Ishikawa (cell line): ENCODE measurements around the gene PPP6R3.

ENCODE experiments used
- CEBPB ChIP-seq: IDR thresholded peaks from 2 replicates; pipeline ENCODE4 v1.6.1; 2012
- CREB1 ChIP-seq: IDR thresholded peaks from 2 replicates; pipeline ENCODE4 v1.6.1; 2012; ENCODE audit warnings: low read depth
- EP300 ChIP-seq: IDR thresholded peaks from 2 replicates; pipeline ENCODE4 v1.6.1; 2012; ENCODE audit warnings: borderline replicate concordance
- FOXM1 ChIP-seq: IDR thresholded peaks from 2 replicates; pipeline ENCODE4 v1.6.1; 2012; ENCODE audit warnings: low read depth, borderline replicate concordance
- RAD21 ChIP-seq: IDR thresholded peaks from 2 replicates; pipeline ENCODE4 v1.6.1; 2012; ENCODE audit warnings: low read depth
- REST ChIP-seq: IDR thresholded peaks from 2 replicates; pipeline ENCODE4 v1.6.1; 2012; ENCODE audit warnings: low read depth, mild to moderate bottlenecking
- TAF1 ChIP-seq: IDR thresholded peaks from 2 replicates; pipeline ENCODE4 v1.6.1; 2012; ENCODE audit warnings: low read depth, mild to moderate bottlenecking
- TCF12 ChIP-seq: IDR thresholded peaks from 2 replicates; pipeline ENCODE4 v1.6.1; 2012; ENCODE audit warnings: low read depth
- TEAD4 ChIP-seq: IDR thresholded peaks from 2 replicates; pipeline ENCODE4 v1.6.1; 2012
- USF1 ChIP-seq: IDR thresholded peaks from 2 replicates; pipeline ENCODE4 v1.6.1; 2012
- ZBTB7A ChIP-seq: IDR thresholded peaks from 2 replicates; pipeline ENCODE4 v1.6.1; 2012; ENCODE audit warnings: low read depth
- TF ChIP-seq, protein P1 (sequence below): IDR thresholded peaks from 2 replicates; pipeline ENCODE4 v1.6.1; 2012

- TF ChIP-seq, protein P1, sequence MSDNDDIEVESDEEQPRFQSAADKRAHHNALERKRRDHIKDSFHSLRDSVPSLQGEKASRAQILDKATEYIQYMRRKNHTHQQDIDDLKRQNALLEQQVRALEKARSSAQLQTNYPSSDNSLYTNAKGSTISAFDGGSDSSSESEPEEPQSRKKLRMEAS = no peak
- no peak for TF ChIP-seq TEAD4
- TF ChIP-seq FOXM1 = no peak
- TF ChIP-seq REST = no peak
- TF ChIP-seq TCF12 = no peak
- TF ChIP-seq TAF1 = no peak
- no peak for TF ChIP-seq CREB1
- TF ChIP-seq CEBPB = no peak
- no peak for TF ChIP-seq USF1
- TF ChIP-seq EP300 = no peak
- TF ChIP-seq RAD21 = no peak
- no peak for TF ChIP-seq ZBTB7A
These were observed 48.5 kb downstream of the PPP6R3 start for GRCh38 chr11:68509066-68509465.
